NT2/D1 (cell line): ENCODE data around the gene DAPK1.

Experiments used
- DNase-seq: peaks from one replicate; pipeline ENCODE4 v3.0.0-alpha.2; 2011; ENCODE audit warnings: low read depth, low spot score
- H3K27me3 ChIP-seq: 2 replicates; pipeline ENCODE4 v1.6.0; 2011; ENCODE audit warnings: mild to moderate bottlenecking; ENCODE audit not compliant: insufficient read length, insufficient read depth
- H3K36me3 ChIP-seq: 2 replicates; pipeline ENCODE4 v1.6.1; 2011; ENCODE audit warnings: mild to moderate bottlenecking, low read length, mixed read lengths; ENCODE audit not compliant: insufficient read depth, insufficient read length
- H3K4me1 ChIP-seq: 2 replicates; pipeline ENCODE4 v1.5.1; 2011; ENCODE audit not compliant: insufficient read depth, insufficient read length
- H3K4me3 ChIP-seq: 2 replicates; pipeline ENCODE4 v1.5.1; 2011; ENCODE audit warnings: low read depth; ENCODE audit not compliant: insufficient read length
- H3K9ac ChIP-seq: 2 replicates; pipeline ENCODE4 v1.6.0; 2011; ENCODE audit warnings: low read depth; ENCODE audit not compliant: insufficient read length
- H3K9me3 ChIP-seq: 2 replicates; pipeline ENCODE4 v1.5.1; 2011; ENCODE audit warnings: mild to moderate bottlenecking, low read length; ENCODE audit not compliant: insufficient read depth
- SUZ12 ChIP-seq: IDR thresholded peaks from 2 replicates; pipeline ENCODE4 v1.6.1; 2011; ENCODE audit not compliant: insufficient read length, insufficient read depth; ENCODE audit errors: extremely low read depth
- YY1 ChIP-seq: IDR thresholded peaks from 2 replicates; pipeline ENCODE4 v1.6.1; 2011; ENCODE audit not compliant: insufficient read length, insufficient read depth
- ZNF274 ChIP-seq: IDR thresholded peaks from 2 replicates; pipeline ENCODE4 v1.6.1; 2011; ENCODE audit warnings: mild to moderate bottlenecking, low read depth, low read length

The DAPK1 gene

GRCh38 chr9:87537625-87538024 lies 40.0 kb downstream of the DAPK1 start:
- H3K9me3 ChIP-seq: no peaks in the 10 kb centered on the region
- H3K4me3 ChIP-seq: no peak overlapping the region
- TF ChIP-seq SUZ12: no peak
- TF ChIP-seq ZNF274: no peak
- TF ChIP-seq YY1: no peak
- H3K9ac ChIP-seq: no peak overlapping the region
- H3K36me3 ChIP-seq: peaks cover 15% of the 10 kb centered on the region
- H3K27me3 ChIP-seq: no peaks in the 10 kb centered on the region
- no peak for DNase-seq
- H3K4me1 ChIP-seq: peaks cover 5% of the 10 kb centered on the region

- Histone ChIP-seq H3K9ac (no peak overlapping the region), H3K27me3 (no peaks in the 10 kb centered on the region), H3K4me1 (peaks cover 5% of the 10 kb centered on the region), H3K4me3 (no peak overlapping the region), H3K36me3 (peaks cover 13% of the 10 kb centered on the region), H3K9me3 (no peaks in the 10 kb centered on the region)
- no peak for TF ChIP-seq ZNF274
- no peak for TF ChIP-seq SUZ12
- no peak for TF ChIP-seq YY1
- DNase-seq: no peak
Measured at GRCh38 chr9:87540444-87541105, 42.9 kb downstream of the DAPK1 start.

- no peaks in the 10 kb centered on the region for H3K9me3 ChIP-seq
- no peak overlapping the region for H3K9ac ChIP-seq
- no peak overlapping the region for H3K4me3 ChIP-seq
- peaks cover 13% of the 10 kb centered on the region for H3K36me3 ChIP-seq
- H3K27me3 ChIP-seq: no peaks in the 10 kb centered on the region
- H3K4me1 ChIP-seq: peaks cover 11% of the 10 kb centered on the region
- no peak for DNase-seq
- TF ChIP-seq YY1: no peak
- TF ChIP-seq ZNF274: no peak
- TF ChIP-seq SUZ12: no peak
Measured at GRCh38 chr9:87541663-87542062, 44.0 kb downstream of the DAPK1 start.

GRCh38 chr9:87542141-87542540 lies 44.5 kb downstream of the DAPK1 start:
- TF ChIP-seq YY1 (no peak), SUZ12 (no peak), ZNF274 (no peak)
- H3K4me1 ChIP-seq: peaks cover 11% of the 10 kb centered on the region
- H3K9me3 ChIP-seq: no peaks in the 10 kb centered on the region
- no peaks in the 10 kb centered on the region for H3K27me3 ChIP-seq
- H3K36me3 ChIP-seq: peaks cover 13% of the 10 kb centered on the region
- H3K4me3 ChIP-seq: no peak overlapping the region
- H3K9ac ChIP-seq: no peak overlapping the region
- DNase-seq: no peak

GRCh38 chr9:87543251-87543650 lies 45.6 kb downstream of the DAPK1 start:
- Histone ChIP-seq H3K9me3 (no peaks in the 10 kb centered on the region), H3K36me3 (peaks cover 13% of the 10 kb centered on the region), H3K9ac (no peak overlapping the region), H3K4me3 (no peak overlapping the region), H3K27me3 (no peaks in the 10 kb centered on the region), H3K4me1 (peaks cover 6% of the 10 kb centered on the region)
- TF ChIP-seq YY1: no peak
- TF ChIP-seq ZNF274: no peak
- no peak for TF ChIP-seq SUZ12
- DNase-seq: no peak

- H3K36me3 ChIP-seq: peaks cover 8% of the 10 kb centered on the region
- DNase-seq: no peak
- H3K9ac ChIP-seq: no peak overlapping the region
- no peaks in the 10 kb centered on the region for H3K9me3 ChIP-seq
- no peaks in the 10 kb centered on the region for H3K27me3 ChIP-seq
- no peak for TF ChIP-seq YY1
- TF ChIP-seq SUZ12: no peak
- no peak for TF ChIP-seq ZNF274
- peaks cover 6% of the 10 kb centered on the region for H3K4me1 ChIP-seq
- no peak overlapping the region for H3K4me3 ChIP-seq
Measured at GRCh38 chr9:87545858-87546257, 48.2 kb downstream of the DAPK1 start.

- H3K4me3 ChIP-seq: no peak overlapping the region
- H3K9me3 ChIP-seq: no peaks in the 10 kb centered on the region
- peaks cover 8% of the 10 kb centered on the region for H3K36me3 ChIP-seq
- no peak overlapping the region for H3K9ac ChIP-seq
- no peaks in the 10 kb centered on the region for H3K27me3 ChIP-seq
- TF ChIP-seq SUZ12 (no peak), YY1 (no peak), ZNF274 (no peak)
- DNase-seq: no peak
- H3K4me1 ChIP-seq: peaks cover 10% of the 10 kb centered on the region
Measured at GRCh38 chr9:87546704-87547103, 49.0 kb downstream of the DAPK1 start.

- Histone ChIP-seq H3K36me3 (peaks cover under 1% of the 10 kb centered on the region), H3K9me3 (no peaks in the 10 kb centered on the region), H3K4me3 (no peak overlapping the region), H3K4me1 (peaks cover 14% of the 10 kb centered on the region), H3K9ac (no peak overlapping the region), H3K27me3 (no peaks in the 10 kb centered on the region)
- no peak for TF ChIP-seq ZNF274
- no peak for DNase-seq
Measured at GRCh38 chr9:87547671-87548081, 50.0 kb downstream of the DAPK1 start.
